CD8-positive, alpha-beta memory T cell (primary cell): ENCODE results near the gene TARBP2. TPM values are rescaled to one million over a fixed set of nuclear protein-coding genes. Genes with fewer than 3 reads are reported as not detected.
A peak's percentile ranks its signal among the peaks of the same experiment; 100 is the strongest.

ENCODE experiments used
- CTCF ChIA-PET: fragments of 350-600 bp; sonication (Branson Sonifier 250); formaldehyde crosslinking; loops from one replicate; lab custom pipeline; 2021; ENCODE audit warnings: antibody characterized with exemption; lab: Charles Lee
- POLR2A ChIA-PET: fragments of 350-600 bp; sonication (Branson Sonifier 250); formaldehyde crosslinking; loops from one replicate; lab custom pipeline; 2021; ENCODE audit warnings: antibody characterized with exemption; lab: Charles Lee
- DNase-seq, 5 donors: peaks; one replicate each; pipeline versions ENCODE4 v3.0.0 to v3.0.0-alpha.2; 2020 to 2022; ENCODE audit warnings: mixed read lengths in 1 of 5
- H3K27ac ChIP-seq: one replicate; pipeline ENCODE4 v1.7.0; 2013; ENCODE audit warnings: low read depth, mild to moderate bottlenecking, low read length, moderate library complexity
- H3K27me3 ChIP-seq: 2 replicates; pipeline ENCODE4 v1.7.0; 2013; ENCODE audit warnings: low read length, mild to moderate bottlenecking; ENCODE audit not compliant: insufficient read depth, poor library complexity, severe bottlenecking
- H3K36me3 ChIP-seq: 2 replicates; pipeline ENCODE4 v1.7.0; 2013; ENCODE audit warnings: mild to moderate bottlenecking, low read length, moderate library complexity; ENCODE audit not compliant: insufficient read depth
- H3K4me1 ChIP-seq: 2 replicates; pipeline ENCODE4 v1.7.0; 2013; ENCODE audit warnings: mild to moderate bottlenecking, low read length, moderate library complexity; ENCODE audit not compliant: insufficient read depth
- H3K4me3 ChIP-seq: 2 replicates; pipeline ENCODE4 v1.7.0; 2013; ENCODE audit warnings: mild to moderate bottlenecking, low read length
- H3K9me3 ChIP-seq: 2 replicates; pipeline ENCODE4 v1.7.0; 2013; ENCODE audit warnings: mild to moderate bottlenecking, low read length
- H3K27ac Mint-ChIP-seq, 8 donors: one replicate each; pipeline ENCODE4 v1.8.0; 2020 to 2021; ENCODE audit warnings: mixed read lengths in 8 of 8, mild to moderate bottlenecking in 6 of 8, inconsistent platforms in 3 of 8, moderate library complexity in 3 of 8
- H3K27me3 Mint-ChIP-seq, 2 donors: one replicate each; pipeline ENCODE4 v1.8.0; 2020 to 2021; ENCODE audit warnings: mixed read lengths in 2 of 2, mild to moderate bottlenecking in 1 of 2, moderate library complexity in 1 of 2
- H3K36me3 Mint-ChIP-seq, 3 donors: one replicate each; pipeline ENCODE4 v1.8.0; 2020 to 2021; ENCODE audit warnings: mixed read lengths in 3 of 3, inconsistent platforms in 1 of 3, mild to moderate bottlenecking in 1 of 3
- H3K4me1 Mint-ChIP-seq, 3 donors: one replicate each; pipeline ENCODE4 v1.8.0; 2020 to 2021; ENCODE audit warnings: mixed read lengths in 3 of 3, inconsistent platforms in 1 of 3, mild to moderate bottlenecking in 1 of 3
- H3K4me3 Mint-ChIP-seq, 7 donors: one replicate each; pipeline ENCODE4 v1.8.0; 2020 to 2021; ENCODE audit warnings: mixed read lengths in 7 of 7, mild to moderate bottlenecking in 6 of 7, moderate library complexity in 4 of 7, inconsistent platforms in 2 of 7
- H3K9me3 Mint-ChIP-seq, 5 donors: one replicate each; pipeline ENCODE4 v1.8.0; 2020 to 2022; ENCODE audit warnings: mixed read lengths in 5 of 5, mild to moderate bottlenecking in 3 of 5, moderate library complexity in 2 of 5, inconsistent platforms in 1 of 5
- polyA plus RNA-seq: library from polyadenylated mRNA; unstranded; fragments of 300-500 nt; fragmentation: Illumina TruSeq; gene quantifications from one replicate; pipeline ENCODE4 v1.2.3, GENCODE V29; 2021
- total RNA-seq, 2 experiments: library from RNA; stranded (reverse); gene quantifications; one replicate each; pipeline ENCODE4 v1.2.3, GENCODE V29; 2021

Gene TARBP2
- total and polyA plus RNA-seq, 3 experiments from 2014 or later, result 26.3 to 65.1 (median 62.1) TPM

- DNase-seq, result no peak
- ChIA-PET POLR2A (no interaction called here), CTCF (interaction anchor here (1.2 kb wide), 1 partner anchor 9 kb away, joined by 4 read pairs; no protein-coding TSS in a partner anchor)
- Histone ChIP-seq H3K9me3 (no peaks in the 10 kb centered on the region), H3K36me3 (no peaks in the 10 kb centered on the region), H3K4me1 (peaks cover 10% of the 10 kb centered on the region), H3K4me3 (no peak overlapping the region), H3K27me3 (no peaks in the 10 kb centered on the region), H3K27ac (no peak overlapping the region)
- Mint-ChIP-seq H3K27ac (peak overlapping the region in 4 of 8 donors; percentile 2 to 81 (median 20)), H3K27me3 (no peaks in the 10 kb centered on the region), H3K36me3 (peaks cover 0 to 41% (median 2%) of the 10 kb centered on the region in 3 donors), H3K9me3 (no peaks in the 10 kb centered on the region), H3K4me3 (no peak overlapping the region), H3K4me1 (peaks cover 3 to 17% (median 5%) of the 10 kb centered on the region in 3 donors)
These were observed 51.6 kb downstream of the TARBP2 start for GRCh38 chr12:53552361-53553327.

Other genes starting within 250 kb of the TARBP2 start
- gene ESPL1, start 233.0 kb upstream of the TARBP2 start, total RNA-seq, result 10 to 100 TPM; 58.4 to 63.4 TPM
- not detected for gene ESPL1, start 233.0 kb upstream of the TARBP2 start, polyA plus RNA-seq
- gene PFDN5, start 205.7 kb upstream of the TARBP2 start, total RNA-seq, result 100 to 1,000 TPM; 380 to 385 TPM
- gene PFDN5, start 205.7 kb upstream of the TARBP2 start, polyA plus RNA-seq, result 1,325 TPM
- gene MYG1, start 201.6 kb upstream of the TARBP2 start, total RNA-seq, result 10 to 100 TPM; 81.1 to 82.5 TPM
- gene MYG1, start 201.6 kb upstream of the TARBP2 start, polyA plus RNA-seq, result 67.9 TPM
- gene AAAS, start 179.7 kb upstream of the TARBP2 start, total RNA-seq, result 10 to 100 TPM; 77.9 to 79.7 TPM
- 38.9 TPM for gene AAAS, start 179.7 kb upstream of the TARBP2 start, polyA plus RNA-seq
- gene SP7, start 164.9 kb upstream of the TARBP2 start, total RNA-seq, result not detected
- not detected for gene SP7, start 164.9 kb upstream of the TARBP2 start, polyA plus RNA-seq
- 10 to 100 TPM; 61.1 to 63.3 TPM for gene SP1, start 121.1 kb upstream of the TARBP2 start, total RNA-seq
- gene SP1, start 121.1 kb upstream of the TARBP2 start, polyA plus RNA-seq, result 6.6 TPM
- gene AMHR2, start 77.4 kb upstream of the TARBP2 start, total RNA-seq, result not detected
- not detected for gene AMHR2, start 77.4 kb upstream of the TARBP2 start, polyA plus RNA-seq
- 100 to 1,000 TPM; 234 to 236 TPM for gene PRR13, start 59.5 kb upstream of the TARBP2 start, total RNA-seq
- gene PRR13, start 59.5 kb upstream of the TARBP2 start, polyA plus RNA-seq, result 602 TPM
- 1,000 to 10,000 TPM in 1 of 2 experiments, 100 to 1,000 TPM in 1; 995 to 1,025 TPM for gene PCBP2, start 49.2 kb upstream of the TARBP2 start, total RNA-seq
- 104 TPM for gene PCBP2, start 49.2 kb upstream of the TARBP2 start, polyA plus RNA-seq
- gene MAP3K12, start 1.8 kb upstream of the TARBP2 start, total RNA-seq, result 10 to 100 TPM; 11.9 TPM
- 6.9 TPM for gene MAP3K12, start 1.8 kb upstream of the TARBP2 start, polyA plus RNA-seq
- not detected for gene NPFF, start 6.2 kb downstream of the TARBP2 start, total RNA-seq
- not detected for gene NPFF, start 6.2 kb downstream of the TARBP2 start, polyA plus RNA-seq
- gene ATF7, start 125.1 kb downstream of the TARBP2 start, total RNA-seq, result 10 to 100 TPM; 27.6 to 28.1 TPM
- gene ATF7, start 125.1 kb downstream of the TARBP2 start, polyA plus RNA-seq, result 13.4 TPM
- 100 to 1,000 TPM; 342 to 350 TPM for gene ATP5MC2, start 174.8 kb downstream of the TARBP2 start, total RNA-seq
- 529 TPM for gene ATP5MC2, start 174.8 kb downstream of the TARBP2 start, polyA plus RNA-seq
- gene CALCOCO1, start 226.2 kb downstream of the TARBP2 start, total RNA-seq, result 10 to 100 TPM; 29.5 to 31.4 TPM
- gene CALCOCO1, start 226.2 kb downstream of the TARBP2 start, polyA plus RNA-seq, result 73.9 TPM